ENCODE measurements around the gene ASF1A. TPM values are rescaled to one million over a fixed set of nuclear protein-coding genes. Genes with fewer than 3 reads are reported as not detected.

Gene ASF1A
- total and polyA plus RNA-seq, 2 of the 13 experiments (the other 11 are each of a cell fraction or from before 2014, with no cell fraction given): 14.5 to 49.9 TPM

- Histone ChIP-seq H3K9me3 (ENCODE audit: low read length) (no peaks in the 10 kb centered on the region), H3K4me2 (ENCODE audit: low read depth, low read length) (no peak overlapping the region), H2AFZ (ENCODE audit: low read length) (no peak overlapping the region), H3K27ac (ENCODE audit: extremely low read length, insufficient read depth, low read length) (no peak overlapping the region), H4K20me1 (ENCODE audit: insufficient read depth, low read length) (peaks cover 3% of the 10 kb centered on the region; the same call in 1 of the 2 replicates), H3K9ac (ENCODE audit: insufficient read depth, low read depth, low read length) (no peak overlapping the region), H3K4me3 (replicated peaks in 1 of 3; ENCODE audit: insufficient read depth in 1 of 3, low read depth in 2 of 3, low read length in 3 of 3) (no peak overlapping the region), H3K36me3 (replicated peaks in 1 of 2; ENCODE audit: control insufficient read depth in 1 of 2, insufficient read depth in 2 of 2, low read length in 2 of 2) (peaks cover 17 to 82% of the 10 kb centered on the region in 2 experiments), H3K79me2 (ENCODE audit: insufficient read depth, low read length) (peaks cover 25% of the 10 kb centered on the region), H3K4me1 (ENCODE audit: insufficient read depth, low read length) (peaks cover 11% of the 10 kb centered on the region), H3K27me3 (ENCODE audit: control insufficient read depth in 1 of 2, insufficient read depth in 2 of 2, low read length in 2 of 2) (no peaks in the 10 kb centered on the region)
- no peak for FAIRE-seq
- no peak for TF ChIP-seq ZBTB7A (CRISPR knock-in tag; IDR thresholded peaks at IDR 0.05)
- TF ChIP-seq KDM4B (CRISPR knock-in tag; IDR thresholded peaks at IDR 0.05): no peak
- TF ChIP-seq ZNF503 (CRISPR knock-in tag; IDR thresholded peaks at IDR 0.05): no peak
- no peak for TF ChIP-seq SIN3A (IDR thresholded peaks at IDR 0.05; ENCODE audit: borderline replicate concordance, low read depth, low read length)
- no peak for TF ChIP-seq CEBPB (IDR thresholded peaks at IDR 0.05; ENCODE audit: borderline replicate concordance, low read depth, low read length)
- no peak for TF ChIP-seq TBP (CRISPR knock-in tag; IDR thresholded peaks at IDR 0.05)
- TF ChIP-seq ZNF382 (CRISPR knock-in tag; IDR thresholded peaks at IDR 0.05; ENCODE audit: borderline replicate concordance): no peak
- no peak for TF ChIP-seq HES4 (CRISPR knock-in tag; IDR thresholded peaks at IDR 0.05; ENCODE audit: borderline replicate concordance)
- TF ChIP-seq ETV5 (CRISPR knock-in tag; IDR thresholded peaks at IDR 0.05; ENCODE audit: borderline replicate concordance): no peak
- intact Hi-C loops (cut with micrococcal nuclease; ENCODE audit: unreplicated experiment): no loop called here
- ChIA-PET CTCF (ENCODE audit: low intra/inter-chr PET ratio, low total read pairs) (no interaction called here), POLR2A (no interaction called here)
- in situ Hi-C loops (cut with HindIII; ENCODE audit: extremely low pct_ligation_motif_present, low pct_unique_long_range_greater_than_20kb): no loop called here
- DNase-seq (ENCODE audit: low spot score): no peak
- no peak for ATAC-seq
- BruUV-seq (replicated peaks): no TSS peak
Measured at GRCh38 chr6:118905084-118905483, 11.1 kb downstream of the ASF1A start.
